GM03348 (cell line): ENCODE results near the gene GART.

Source experiments
- DNase-seq: peaks from one replicate; pipeline ENCODE4 v3.0.0; 2012; ENCODE audit warnings: low spot score

GART gene

GRCh38 chr21:33461538-33462250 lies 80.2 kb downstream of the GART start:
- no peak for DNase-seq

GRCh38 chr21:33458861-33459260 lies 83.1 kb downstream of the GART start:
- no peak for DNase-seq

- DNase-seq, result no peak
These were observed 86.1 kb downstream of the GART start for GRCh38 chr21:33455686-33456446.
